RWPE2 (cell line): Measurements from ENCODE around the gene EPHA2.
A peak's percentile ranks its signal among the peaks of the same experiment; 100 is the strongest.

ENCODE experiments used
- ATAC-seq: fragments of 200-7000 bp; cut with Tn5 transposase; 3 replicates; pipeline ENCODE4 v1.9.1; 2021; ENCODE audit warnings: low read depth
- DNase-seq: peaks from one replicate; pipeline ENCODE4 v3.0.0-alpha.2; 2020; ENCODE audit warnings: low spot score
- H3K27ac ChIP-seq: fragments of 450-650 bp; 2 replicates; pipeline ENCODE4 v1.5.1; 2017; ENCODE audit warnings: mild to moderate bottlenecking; ENCODE audit not compliant: poor library complexity, severe bottlenecking
- H3K27me3 ChIP-seq: fragments of 250-450 bp; sonication (Bioruptor Pico); 2 replicates; pipeline ENCODE4 v1.5.1; 2021; ENCODE audit warnings: mild to moderate bottlenecking, moderate library complexity; ENCODE audit not compliant: insufficient read depth, poor library complexity, severe bottlenecking
- H3K36me3 ChIP-seq: fragments of 250-450 bp; sonication (Bioruptor Pico); 2 replicates; pipeline ENCODE4 v1.5.1; 2020; ENCODE audit warnings: low read depth, mild to moderate bottlenecking, moderate library complexity
- H3K4me1 ChIP-seq: fragments of 250-450 bp; sonication (Bioruptor Pico); 2 replicates; pipeline ENCODE4 v1.5.1; 2021; ENCODE audit warnings: mild to moderate bottlenecking, moderate library complexity; ENCODE audit not compliant: insufficient read depth, poor library complexity, severe bottlenecking
- H3K4me3 ChIP-seq: fragments of 250-450 bp; sonication (Bioruptor Pico); 2 replicates; pipeline ENCODE4 v1.5.1; 2021; ENCODE audit warnings: mild to moderate bottlenecking, moderate library complexity; ENCODE audit not compliant: severe bottlenecking
- H3K9me3 ChIP-seq: fragments of 250-450 bp; sonication (Bioruptor Pico); 2 replicates; pipeline ENCODE4 v1.5.1; 2021; ENCODE audit warnings: mild to moderate bottlenecking, moderate library complexity; ENCODE audit not compliant: severe bottlenecking
- TF ChIP-seq, protein P1 (sequence below): fragments of 450-650 bp; IDR thresholded peaks from one replicate; pipeline ENCODE4 v1.5.1; 2017; ENCODE audit warnings: mild to moderate bottlenecking, moderate library complexity; ENCODE audit not compliant: poor library complexity, severe bottlenecking

The EPHA2 gene

DNA sequence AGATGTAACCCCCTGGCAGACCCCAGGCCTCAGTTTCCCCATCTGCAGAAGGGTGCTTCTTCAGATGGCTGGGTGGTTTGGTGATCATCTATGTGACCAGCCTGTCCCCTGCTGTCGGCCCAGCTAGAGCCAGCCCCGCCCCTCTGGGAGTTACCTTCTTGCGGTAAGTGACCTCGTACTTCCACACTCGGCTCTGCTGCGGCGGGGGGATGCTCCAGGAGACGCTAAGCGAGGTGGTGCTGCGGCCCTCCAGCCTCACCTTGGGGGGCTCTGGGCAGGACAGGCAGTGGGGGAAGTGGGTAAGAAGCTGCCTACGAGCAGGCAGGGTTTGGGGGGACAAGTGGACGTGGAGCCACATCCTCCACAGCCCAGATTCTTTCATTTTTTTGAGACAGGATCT lies 20.4 kb downstream of the EPHA2 start:
- Histone ChIP-seq H3K27me3 (no peaks in the 10 kb centered on the region), H3K9me3 (no peaks in the 10 kb centered on the region), H3K4me1 (peaks cover 18% of the 10 kb centered on the region), H3K4me3 (no peak overlapping the region), H3K36me3 (peaks cover 95% of the 10 kb centered on the region), H3K27ac (peak overlapping the region; percentile 99)
- TF ChIP-seq, protein P1, sequence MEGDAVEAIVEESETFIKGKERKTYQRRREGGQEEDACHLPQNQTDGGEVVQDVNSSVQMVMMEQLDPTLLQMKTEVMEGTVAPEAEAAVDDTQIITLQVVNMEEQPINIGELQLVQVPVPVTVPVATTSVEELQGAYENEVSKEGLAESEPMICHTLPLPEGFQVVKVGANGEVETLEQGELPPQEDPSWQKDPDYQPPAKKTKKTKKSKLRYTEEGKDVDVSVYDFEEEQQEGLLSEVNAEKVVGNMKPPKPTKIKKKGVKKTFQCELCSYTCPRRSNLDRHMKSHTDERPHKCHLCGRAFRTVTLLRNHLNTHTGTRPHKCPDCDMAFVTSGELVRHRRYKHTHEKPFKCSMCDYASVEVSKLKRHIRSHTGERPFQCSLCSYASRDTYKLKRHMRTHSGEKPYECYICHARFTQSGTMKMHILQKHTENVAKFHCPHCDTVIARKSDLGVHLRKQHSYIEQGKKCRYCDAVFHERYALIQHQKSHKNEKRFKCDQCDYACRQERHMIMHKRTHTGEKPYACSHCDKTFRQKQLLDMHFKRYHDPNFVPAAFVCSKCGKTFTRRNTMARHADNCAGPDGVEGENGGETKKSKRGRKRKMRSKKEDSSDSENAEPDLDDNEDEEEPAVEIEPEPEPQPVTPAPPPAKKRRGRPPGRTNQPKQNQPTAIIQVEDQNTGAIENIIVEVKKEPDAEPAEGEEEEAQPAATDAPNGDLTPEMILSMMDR: no peak
- DNase-seq (no peak), ATAC-seq (no peak)

DNA sequence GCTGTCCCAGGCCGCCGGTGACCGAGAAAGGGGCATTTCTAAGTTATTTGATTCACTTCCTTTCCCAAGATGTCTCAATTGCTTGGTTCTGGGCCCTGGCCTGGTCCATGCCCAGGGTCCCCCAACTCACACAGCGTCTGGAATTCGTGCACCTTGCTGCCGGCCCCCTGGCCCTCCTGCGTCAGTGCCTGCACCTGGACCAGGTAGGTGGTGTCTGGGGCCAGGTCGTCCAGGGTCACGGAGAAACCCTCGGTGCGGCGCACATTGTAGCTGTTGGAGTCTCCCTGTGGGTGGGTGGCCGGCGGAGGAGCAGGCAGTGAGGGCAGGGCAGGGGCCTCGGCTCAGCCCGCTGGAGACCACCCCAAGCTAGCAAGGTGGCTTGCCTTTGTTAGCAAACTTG lies 21.0 kb downstream of the EPHA2 start:
- H3K27me3 ChIP-seq: no peaks in the 10 kb centered on the region
- H3K27ac ChIP-seq: peak overlapping the region; percentile 99
- no peak for ATAC-seq
- H3K36me3 ChIP-seq: peaks cover 95% of the 10 kb centered on the region
- H3K4me3 ChIP-seq: no peak overlapping the region
- H3K9me3 ChIP-seq: no peaks in the 10 kb centered on the region
- TF ChIP-seq, protein P1: no peak
- DNase-seq: no peak
- peaks cover 12% of the 10 kb centered on the region for H3K4me1 ChIP-seq

DNA sequence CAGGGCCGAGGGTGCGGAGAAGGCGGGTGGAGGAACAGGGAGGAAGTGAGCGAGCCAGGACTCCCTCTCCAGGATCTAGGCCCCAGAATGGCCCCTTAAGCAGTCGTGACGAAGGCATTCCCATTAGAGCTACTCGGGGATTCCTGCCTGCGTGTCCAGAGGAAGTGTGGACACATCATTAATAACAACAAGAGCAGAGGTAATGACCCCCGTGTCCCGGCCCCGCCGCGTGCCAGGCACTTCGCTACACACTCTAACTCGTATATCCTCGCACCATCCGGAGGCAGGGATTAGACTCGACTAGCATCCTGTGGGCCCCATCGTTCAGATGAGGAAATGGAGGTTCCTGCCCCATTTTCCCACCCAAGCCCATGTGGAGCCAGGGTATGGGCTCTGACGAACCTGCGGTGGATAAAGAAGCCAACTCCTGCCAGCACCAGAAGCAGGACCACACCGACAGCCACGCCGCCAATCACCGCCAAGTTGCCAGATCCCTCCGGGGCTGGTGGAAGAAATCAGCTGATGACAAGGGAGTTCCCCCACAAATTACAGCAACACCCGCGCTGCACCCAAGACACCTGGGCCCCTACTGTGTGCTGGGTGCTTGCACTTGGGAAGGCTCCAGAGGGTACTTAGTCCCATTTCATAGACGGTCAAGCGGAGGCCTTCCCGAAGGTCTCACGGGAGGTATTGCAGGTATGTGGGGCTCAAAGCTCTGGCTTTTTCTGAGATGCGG lies 21.6 kb downstream of the EPHA2 start:
- Histone ChIP-seq H3K27me3 (no peaks in the 10 kb centered on the region), H3K9me3 (no peaks in the 10 kb centered on the region), H3K4me1 (peaks cover 7% of the 10 kb centered on the region), H3K4me3 (no peak overlapping the region), H3K27ac (peak overlapping the region; percentile 99), H3K36me3 (peaks cover 95% of the 10 kb centered on the region)
- TF ChIP-seq, protein P1: no peak
- DNase-seq: no peak
- ATAC-seq: no peak

DNA sequence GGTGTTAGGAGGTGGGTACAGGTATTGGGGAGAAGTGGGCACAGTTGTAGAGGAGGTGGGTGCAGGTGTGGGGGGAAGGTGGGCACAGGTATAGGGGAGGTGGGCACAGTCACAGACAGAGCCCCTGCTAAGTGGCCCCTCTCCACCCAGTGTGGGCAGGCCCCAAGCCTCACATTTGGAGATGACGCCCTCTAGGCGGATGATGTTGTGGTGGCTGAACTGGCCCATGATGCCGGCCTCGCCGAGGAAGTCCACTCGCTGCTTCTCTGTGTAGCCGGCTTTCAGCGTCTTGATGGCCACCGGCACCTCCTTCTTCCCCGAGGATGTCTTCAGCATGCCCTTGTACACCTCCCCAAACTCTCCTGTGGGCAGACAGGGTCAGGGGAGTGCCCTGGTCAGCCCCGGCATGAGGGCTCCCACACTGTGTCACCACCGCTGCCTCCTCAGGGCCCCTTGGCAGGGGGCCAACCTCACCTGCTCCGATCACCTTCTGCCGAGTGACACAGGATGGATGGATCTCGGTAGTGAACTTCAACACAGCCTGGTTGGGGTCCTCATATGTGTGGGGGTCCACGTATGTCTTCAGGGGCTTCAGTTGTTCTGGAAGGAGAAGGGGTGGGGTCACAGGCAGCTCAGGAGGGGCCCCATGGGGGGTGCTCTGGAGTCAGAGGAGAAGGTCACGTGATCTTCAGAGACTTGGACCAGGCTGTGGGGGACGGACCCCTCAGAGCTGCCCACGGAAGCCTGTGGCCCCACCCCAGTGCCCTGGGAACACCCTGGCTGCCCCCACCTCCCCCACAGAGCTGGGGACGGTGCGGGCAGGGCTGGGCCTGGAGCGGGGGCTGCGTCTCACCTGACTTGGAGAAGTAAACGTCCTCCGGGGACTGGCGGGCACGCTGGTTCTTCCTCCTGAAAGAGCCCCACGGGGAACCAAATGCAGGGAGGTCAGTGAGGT lies 22.6 kb downstream of the EPHA2 start:
- H3K36me3 ChIP-seq: peaks cover 95% of the 10 kb centered on the region
- ATAC-seq (no peak; the same call in 2 of the 3 replicates), DNase-seq (no peak)
- peak overlapping the region; percentile 99 for H3K27ac ChIP-seq
- H3K27me3 ChIP-seq: no peaks in the 10 kb centered on the region
- H3K4me1 ChIP-seq: no peaks in the 10 kb centered on the region
- TF ChIP-seq, protein P1: no peak
- H3K9me3 ChIP-seq: no peaks in the 10 kb centered on the region
- H3K4me3 ChIP-seq: no peak overlapping the region
